Umbilical cord (tissue), 2 donors: ENCODE data around the gene VEGFA. TPM values are rescaled to one million over a fixed set of nuclear protein-coding genes. Genes with fewer than 3 reads are reported as not detected.
A peak's percentile ranks its signal among the peaks of the same experiment; 100 is the strongest.
"Not testable (repeated sequence)": the region's sequence is repeated elsewhere in the genome, so short reads cannot be mapped to it uniquely, and the experiment has no call there.

Source experiments
- DNase-seq: peaks from one replicate; pipeline ENCODE4 v3.0.0-alpha.2; 2015; ENCODE audit warnings: low spot score
- total RNA-seq: library from RNA; depleted of rRNA; stranded (reverse); fragments of >200 nt; gene quantifications from one replicate; pipeline ENCODE4 v1.2.3, GENCODE V29; 2014; ENCODE audit warnings: low replicate concordance; ENCODE audit not compliant: insufficient read depth

VEGFA gene
- total RNA-seq, 1 donor from 2014 or later = 210 TPM

- no peak for DNase-seq
Observed at GRCh38 chr6:43801495-43802181, 31.6 kb downstream of the VEGFA start.

- DNase-seq = no peak
Observed at GRCh38 chr6:43803055-43803782, 33.2 kb downstream of the VEGFA start.

GRCh38 chr6:43803783-43804549 is 34.0 kb downstream of the VEGFA start:
- DNase-seq = no peak

GRCh38 chr6:43804550-43805223 is 34.7 kb downstream of the VEGFA start:
- DNase-seq = no peak

- DNase-seq = no peak
Observed at GRCh38 chr6:43805699-43806042, 35.7 kb downstream of the VEGFA start.

GRCh38 chr6:43806043-43806757 is 36.2 kb downstream of the VEGFA start:
- DNase-seq = no peak

- no peak for DNase-seq
Observed at GRCh38 chr6:43806758-43807227, 36.8 kb downstream of the VEGFA start.

- peak; percentile 82 for DNase-seq
Observed at GRCh38 chr6:43807228-43808061, 37.4 kb downstream of the VEGFA start.

GRCh38 chr6:43808412-43808811 is 38.4 kb downstream of the VEGFA start:
- no peak for DNase-seq

GRCh38 chr6:43809417-43810305 is 39.6 kb downstream of the VEGFA start:
- DNase-seq = no peak

- DNase-seq = no peak
Observed at GRCh38 chr6:43810965-43811732, 41.1 kb downstream of the VEGFA start.

GRCh38 chr6:43811733-43812099 is 41.7 kb downstream of the VEGFA start:
- DNase-seq = no peak

GRCh38 chr6:43812850-43813578 is 43.0 kb downstream of the VEGFA start:
- DNase-seq = no peak

GRCh38 chr6:43814111-43814510 is 44.1 kb downstream of the VEGFA start:
- no peak for DNase-seq

- DNase-seq = no peak
Observed at GRCh38 chr6:43814865-43815264, 44.9 kb downstream of the VEGFA start.

- DNase-seq = no peak
Observed at GRCh38 chr6:43817192-43817591, 47.2 kb downstream of the VEGFA start.

GRCh38 chr6:43818973-43819372 is 49.0 kb downstream of the VEGFA start:
- DNase-seq = not testable (repeated sequence)

- DNase-seq = no peak
Observed at GRCh38 chr6:43819958-43820357, 49.9 kb downstream of the VEGFA start.
